ENCODE data around the gene UROS.

Gene UROS

GRCh38 chr10:125836746-125837145 is 13.7 kb upstream of the UROS start:
- no peak for DNase-seq (ENCODE audit: low spot score)

GRCh38 chr10:125828311-125828710 is 5.3 kb upstream of the UROS start:
- no peak for DNase-seq (ENCODE audit: low spot score)

- no peak for DNase-seq (ENCODE audit: low spot score)
Observed at GRCh38 chr10:125827133-125827532, 4.1 kb upstream of the UROS start.

GRCh38 chr10:125824736-125825135 is 1.7 kb upstream of the UROS start:
- no peak for DNase-seq (ENCODE audit: low spot score)

- no peak for DNase-seq (ENCODE audit: low spot score)
Observed at GRCh38 chr10:125823663-125824251, 699 bp upstream of the UROS start.

GRCh38 chr10:125820701-125821100 is 2.4 kb downstream of the UROS start:
- DNase-seq (ENCODE audit: low spot score), result no peak

- peak; percentile 52 for DNase-seq (ENCODE audit: low spot score)
Observed at GRCh38 chr10:125817337-125817946, 5.6 kb downstream of the UROS start.

- peak; percentile 75 for DNase-seq (ENCODE audit: low spot score)
Observed at GRCh38 chr10:125816548-125816947, 6.5 kb downstream of the UROS start.

GRCh38 chr10:125815764-125816163 is 7.3 kb downstream of the UROS start:
- DNase-seq (ENCODE audit: low spot score), result peak; percentile 62

GRCh38 chr10:125812128-125812750 is 10.8 kb downstream of the UROS start:
- peak; percentile 50 for DNase-seq (ENCODE audit: low spot score)

- no peak for DNase-seq (ENCODE audit: low spot score)
Observed at GRCh38 chr10:125811251-125811650, 11.8 kb downstream of the UROS start.

- no peak for DNase-seq (ENCODE audit: low spot score)
Observed at GRCh38 chr10:125808047-125808446, 15.0 kb downstream of the UROS start.

GRCh38 chr10:125802739-125803138 is 20.3 kb downstream of the UROS start:
- DNase-seq (ENCODE audit: low spot score), result no peak

- DNase-seq (ENCODE audit: low spot score), result no peak
Observed at GRCh38 chr10:125802131-125802530, 20.9 kb downstream of the UROS start.

GRCh38 chr10:125801574-125801973 is 21.5 kb downstream of the UROS start:
- no peak for DNase-seq (ENCODE audit: low spot score)

- DNase-seq (ENCODE audit: low spot score), result peak; percentile 33
Observed at GRCh38 chr10:125799451-125800182, 23.4 kb downstream of the UROS start.

- DNase-seq (ENCODE audit: low spot score), result no peak
Observed at GRCh38 chr10:125797994-125798662, 24.9 kb downstream of the UROS start.

GRCh38 chr10:125797424-125797823 is 25.6 kb downstream of the UROS start:
- DNase-seq (ENCODE audit: low spot score), result no peak

- no peak for DNase-seq (ENCODE audit: low spot score)
Observed at GRCh38 chr10:125795637-125796190, 27.3 kb downstream of the UROS start.

GRCh38 chr10:125795128-125795527 is 27.9 kb downstream of the UROS start:
- DNase-seq (ENCODE audit: low spot score), result no peak

- DNase-seq (ENCODE audit: low spot score), result no peak
Observed at GRCh38 chr10:125792342-125793300, 30.4 kb downstream of the UROS start.

All from hematopoietic multipotent progenitor cell treated with erythropoietin and hydrocortisone succinate and interleukin-3 and kit ligand, for 17 days (in vitro differentiated cells).